Left renal pelvis (tissue), 4 donors: ENCODE results near the gene ISM1. TPM values are rescaled to one million over a fixed set of nuclear protein-coding genes. Genes with fewer than 3 reads are reported as not detected.

Experiments
- DNase-seq, 4 donors: peaks; one replicate each; pipeline ENCODE4 v3.0.0-alpha.2; 2013; ENCODE audit warnings: low read depth in 4 of 4, low spot score in 3 of 4
- polyA plus RNA-seq, 4 donors: library from polyadenylated mRNA; unstranded; fragments of 120-200 nt; gene quantifications; one replicate each; pipeline ENCODE4 v1.2.1, GENCODE V29; 2013; ENCODE audit not compliant: insufficient read length in 4 of 4

The ISM1 gene
- polyA plus RNA-seq: 1 to 10 TPM in 3 of 4 donors, under 1 TPM in 1; 0.37 to 5.3 (median 4.1) TPM

DNA sequence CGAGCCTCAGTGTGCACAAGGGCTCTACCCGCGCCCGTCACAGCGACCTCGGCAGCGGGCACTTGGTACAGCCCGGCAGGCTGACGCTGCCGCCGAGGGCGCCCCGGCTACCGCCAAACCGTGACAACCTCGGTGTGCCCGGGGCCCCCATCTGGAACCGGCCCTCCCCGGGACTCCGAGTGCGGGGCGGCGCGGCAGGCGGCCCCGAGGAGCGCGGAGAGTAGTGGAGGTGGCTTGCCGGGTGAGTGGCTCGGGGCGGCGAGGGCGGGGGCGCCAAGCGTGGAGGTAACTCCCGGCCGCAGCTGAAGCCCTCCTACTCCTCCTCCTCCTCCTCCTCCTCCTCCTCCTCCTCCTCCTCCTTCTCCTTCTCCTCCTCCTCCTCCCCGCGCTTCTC, at the start of gene ISM1:
Gene ISM1 (plus strand): TSS at position 371 of the 394 bp plus-strand sequence. CDS start 503 bp downstream, outside the sequence.
- no peak for DNase-seq

DNA sequence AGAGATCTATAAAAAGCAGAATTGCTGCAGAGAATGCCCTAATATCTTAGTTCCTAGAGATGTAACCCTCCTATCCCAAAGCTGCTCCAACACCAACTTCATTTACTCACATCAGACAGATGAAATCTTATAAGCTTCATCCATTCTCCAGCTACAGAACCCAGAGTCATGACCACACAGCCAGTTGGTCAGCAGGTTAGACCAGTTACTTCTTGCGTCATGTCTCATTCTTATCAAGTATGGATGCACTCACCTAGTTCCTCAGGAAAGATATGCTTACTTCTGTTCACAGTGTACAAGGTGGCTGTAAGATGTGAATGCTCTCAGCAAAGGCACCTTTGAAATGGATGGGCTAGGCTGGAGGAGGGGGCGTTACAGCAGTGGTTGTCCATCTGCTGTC, 47.9 kb upstream of the ISM1 start:
- DNase-seq: no peak

GRCh38 chr20:13174402-13174801, 46.7 kb upstream of the ISM1 start:
- no peak for DNase-seq

GRCh38 chr20:13180986-13181889, 39.8 kb upstream of the ISM1 start:
- DNase-seq: no peak

DNA sequence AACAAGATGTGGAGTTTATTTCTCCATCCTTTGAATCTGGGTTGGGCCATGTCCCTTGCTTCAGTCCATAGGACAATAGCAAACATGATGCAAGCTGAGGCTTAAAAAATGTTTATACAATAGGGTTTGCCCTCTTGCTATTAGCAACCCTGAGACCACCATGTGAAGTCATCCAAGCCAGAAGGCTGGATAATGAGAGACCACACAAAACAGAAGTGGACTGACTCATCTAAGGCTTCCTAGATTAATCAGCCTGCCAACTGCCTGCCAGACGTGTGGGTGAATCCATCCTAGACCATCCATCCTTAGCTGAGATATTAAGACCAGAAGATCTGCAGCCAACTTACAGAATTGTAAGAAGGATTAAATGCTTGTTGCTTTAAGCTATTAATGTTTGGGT, 38.1 kb upstream of the ISM1 start:
- DNase-seq: no peak

DNA sequence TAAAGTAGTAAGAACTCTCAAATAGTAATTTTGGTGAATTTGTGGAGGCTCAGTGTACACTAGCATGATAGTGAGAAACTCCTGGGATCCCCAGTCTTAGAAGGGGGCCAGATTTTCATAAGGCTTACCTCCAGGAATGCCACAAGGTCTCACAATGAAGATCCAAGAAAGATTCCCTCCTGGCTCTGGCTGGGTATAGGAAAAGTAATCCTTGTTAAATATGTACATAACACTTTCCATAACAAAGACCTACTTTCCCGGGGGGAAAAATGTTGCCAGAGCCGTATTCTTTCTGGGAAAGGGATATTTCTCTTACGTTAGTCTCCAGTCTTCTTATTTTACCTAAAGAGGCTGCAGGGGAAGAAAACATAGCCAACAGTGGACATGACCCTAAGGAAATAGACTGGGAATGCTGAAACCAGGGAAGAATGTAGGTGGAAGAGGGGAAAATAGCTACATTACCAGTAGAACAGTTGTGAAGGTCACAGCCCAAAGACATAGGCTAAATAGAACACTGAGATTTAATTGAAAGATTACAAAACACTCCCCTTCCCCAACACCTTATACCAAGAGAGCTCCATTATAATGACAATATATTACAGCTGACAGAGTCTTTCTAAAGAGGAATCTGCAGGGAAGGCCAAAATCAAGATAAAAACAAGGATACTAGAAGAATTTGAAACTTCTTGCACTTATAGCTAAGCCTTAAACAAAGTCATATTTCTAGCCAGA, 34.9 kb upstream of the ISM1 start:
- DNase-seq: no peak

- no peak for DNase-seq
These were observed 33.2 kb upstream of the ISM1 start for GRCh38 chr20:13187899-13188298.

DNA sequence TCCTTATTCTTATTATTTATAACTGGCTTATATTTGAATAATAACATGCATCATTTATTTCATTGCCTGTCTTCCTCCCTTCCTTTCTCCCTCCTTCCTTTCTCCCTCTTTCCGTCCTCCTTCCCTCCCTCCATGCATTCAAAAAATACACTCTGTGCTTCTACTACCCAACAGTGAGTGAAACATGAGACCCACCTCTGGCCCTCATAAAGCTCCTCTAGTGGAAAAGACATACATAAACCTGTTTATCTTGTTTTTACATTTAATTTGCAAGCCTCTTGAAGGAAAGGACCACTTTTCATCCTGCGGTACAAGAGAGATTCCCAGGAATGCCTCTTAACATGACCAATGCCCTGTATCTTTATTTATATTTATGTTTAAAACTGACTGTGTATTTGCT, 21.8 kb upstream of the ISM1 start:
- no peak for DNase-seq

- no peak for DNase-seq
These were observed 20.1 kb upstream of the ISM1 start for GRCh38 chr20:13200767-13201500.

GRCh38 chr20:13202565-13202964, 18.5 kb upstream of the ISM1 start:
- DNase-seq: no peak

DNA sequence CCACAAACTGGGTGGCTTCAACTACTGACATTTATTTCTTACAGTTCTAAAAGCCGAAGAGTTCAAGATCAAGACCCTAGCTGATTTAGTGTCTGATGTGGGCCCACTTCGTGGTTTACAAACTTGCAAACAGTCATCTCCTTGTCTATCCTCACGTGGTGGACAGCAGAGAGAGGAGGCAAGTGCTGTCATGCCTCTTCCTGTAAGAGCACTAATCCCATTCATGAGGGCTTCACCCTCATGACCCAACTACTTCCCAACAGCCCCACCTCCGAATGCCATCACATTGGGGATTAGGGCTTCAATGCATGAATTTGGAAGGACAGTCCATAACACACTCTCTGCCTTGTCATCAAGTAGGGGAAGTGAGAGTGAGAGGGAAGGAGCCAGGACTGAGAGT, 15.6 kb upstream of the ISM1 start:
- no peak for DNase-seq

GRCh38 chr20:13205848-13206434, 15.1 kb upstream of the ISM1 start:
- DNase-seq: no peak

GRCh38 chr20:13207016-13207415, 14.1 kb upstream of the ISM1 start:
- DNase-seq: no peak

DNA sequence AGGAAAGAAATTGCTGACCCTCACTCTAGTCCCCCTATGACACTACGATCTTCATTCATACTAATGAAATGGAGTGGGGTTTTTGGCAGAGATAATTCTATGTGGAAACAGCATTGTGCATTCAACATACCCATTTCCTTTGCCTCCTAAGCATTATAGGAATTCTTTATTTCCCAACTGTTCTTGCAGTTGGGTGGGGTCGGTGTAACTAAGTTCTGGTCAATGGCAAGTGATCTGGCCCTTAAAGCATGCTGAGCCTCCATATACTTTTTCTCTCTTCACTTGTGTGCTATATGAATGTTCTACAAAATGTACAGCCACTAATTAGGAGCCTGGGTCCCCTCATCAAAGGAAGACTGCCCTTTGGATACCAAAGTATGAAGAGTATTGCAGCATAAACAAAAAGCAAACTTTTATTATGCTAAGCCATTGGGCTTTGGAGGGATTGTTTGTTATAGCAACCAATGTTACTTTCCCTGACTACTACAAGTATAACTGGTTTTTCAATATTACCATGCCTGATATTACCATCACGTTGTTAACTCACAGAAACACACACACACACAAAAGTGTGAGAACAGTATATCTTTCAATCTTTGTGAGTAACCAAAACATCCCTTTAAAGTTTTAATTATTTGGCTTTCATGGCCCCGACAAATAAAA, 9.0 kb upstream of the ISM1 start:
- DNase-seq: no peak

- DNase-seq: no peak
These were observed 8.3 kb upstream of the ISM1 start for GRCh38 chr20:13212750-13213149.

GRCh38 chr20:13213335-13213734, 7.7 kb upstream of the ISM1 start:
- DNase-seq: no peak

DNA sequence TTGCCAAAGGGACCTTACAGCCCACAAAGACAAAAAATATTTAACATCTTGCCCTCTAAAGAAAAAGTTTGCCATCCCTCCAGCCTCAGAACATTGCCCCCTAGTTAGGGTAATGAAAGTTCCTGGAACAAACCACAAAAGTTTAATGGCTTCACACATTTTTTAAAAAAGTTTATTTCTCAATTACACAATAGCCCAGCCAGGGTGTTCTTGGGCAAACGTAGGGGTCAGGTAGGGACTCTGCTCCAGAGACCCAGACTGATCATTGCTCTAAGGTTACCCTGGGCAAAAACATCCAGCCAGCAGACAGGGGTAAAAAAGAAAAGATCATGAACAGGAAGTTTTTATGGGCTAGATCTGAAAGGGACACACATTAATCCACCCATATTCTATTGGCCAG, 4.5 kb upstream of the ISM1 start:
- DNase-seq: no peak

- DNase-seq: no peak
These were observed 1.5 kb upstream of the ISM1 start for GRCh38 chr20:13219327-13220193.

GRCh38 chr20:13220194-13220903, 725 bp upstream of the ISM1 start:
- peak in 1 of 4 donors; percentile 39 for DNase-seq
